ENCODE measurements around the gene NTN1.

Gene NTN1

DNA sequence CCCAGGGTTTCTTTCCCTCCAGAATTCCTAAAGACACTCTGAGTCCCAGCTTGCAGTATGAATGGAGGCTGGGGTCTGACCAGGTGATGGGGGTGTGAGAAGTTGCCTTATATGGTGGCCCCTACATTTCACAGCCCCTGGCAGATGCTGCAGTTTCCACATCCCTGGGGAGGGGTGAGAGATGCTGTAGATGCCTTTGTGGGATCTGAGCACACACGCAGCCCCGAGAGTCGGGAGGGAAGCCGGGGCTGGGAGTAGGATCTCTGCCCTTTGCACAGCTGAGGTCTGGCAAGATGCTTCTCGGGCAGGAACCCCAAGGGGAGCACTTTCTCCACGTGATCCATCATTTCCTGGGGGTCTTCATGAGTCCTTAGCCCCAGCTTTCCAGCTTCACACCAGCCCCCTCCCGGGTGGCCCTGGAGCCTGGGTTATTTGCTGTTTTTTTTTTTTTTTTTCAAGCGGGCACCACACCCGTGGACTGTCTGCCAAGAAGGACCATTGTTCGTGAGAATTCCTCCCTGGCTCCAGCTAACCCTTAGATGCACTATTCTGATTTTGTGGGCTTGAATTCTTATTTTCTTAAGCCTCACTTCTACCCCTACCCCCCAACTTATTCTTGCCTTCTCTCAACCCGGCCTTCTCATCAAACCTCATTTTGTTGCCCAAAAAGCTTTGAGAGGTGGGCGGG, 50.6 kb downstream of the NTN1 start:
- H3K9me3 ChIP-seq (ENCODE audit: insufficient read depth, low read length) = no peaks in the 10 kb centered on the region
- no peak overlapping the region for H3K4me2 ChIP-seq (ENCODE audit: low read depth, low read length, poor library complexity, severe bottlenecking)
- H3K27ac ChIP-seq (ENCODE audit: low read depth, low read length) = no peak overlapping the region
- no peaks in the 10 kb centered on the region for H3F3A ChIP-seq (ENCODE audit: insufficient read depth)
- H3K36me3 ChIP-seq (ENCODE audit: low read length) = no peaks in the 10 kb centered on the region
- H4K20me1 ChIP-seq (ENCODE audit: low read depth, low read length) = no peaks in the 10 kb centered on the region
- H3K4me3 ChIP-seq (ENCODE audit: insufficient read depth, low read length, poor library complexity, severe bottlenecking) = no peak overlapping the region
- no peaks in the 10 kb centered on the region for H3K9me2 ChIP-seq (replicated peaks; ENCODE audit: insufficient read depth, low read length)
- TF ChIP-seq EZH2phosphoT487 (conservative IDR thresholded peaks at IDR 0.05; ENCODE audit: low read length) (no peak), CTCF (IDR thresholded peaks at IDR 0.05; ENCODE audit: insufficient read depth, low read length, poor library complexity, severe bottlenecking) (no peak)
- no peaks in the 10 kb centered on the region; the same call in 1 of the 2 replicates for H3K27me3 ChIP-seq (ENCODE audit: low read length)
- H2AFZ ChIP-seq (ENCODE audit: low read depth, low read length, severe bottlenecking) = no peak overlapping the region
- H3K9ac ChIP-seq (ENCODE audit: low read length) = no peak overlapping the region
- H3K79me2 ChIP-seq (ENCODE audit: insufficient read depth, low read length) = no peaks in the 10 kb centered on the region

DNA sequence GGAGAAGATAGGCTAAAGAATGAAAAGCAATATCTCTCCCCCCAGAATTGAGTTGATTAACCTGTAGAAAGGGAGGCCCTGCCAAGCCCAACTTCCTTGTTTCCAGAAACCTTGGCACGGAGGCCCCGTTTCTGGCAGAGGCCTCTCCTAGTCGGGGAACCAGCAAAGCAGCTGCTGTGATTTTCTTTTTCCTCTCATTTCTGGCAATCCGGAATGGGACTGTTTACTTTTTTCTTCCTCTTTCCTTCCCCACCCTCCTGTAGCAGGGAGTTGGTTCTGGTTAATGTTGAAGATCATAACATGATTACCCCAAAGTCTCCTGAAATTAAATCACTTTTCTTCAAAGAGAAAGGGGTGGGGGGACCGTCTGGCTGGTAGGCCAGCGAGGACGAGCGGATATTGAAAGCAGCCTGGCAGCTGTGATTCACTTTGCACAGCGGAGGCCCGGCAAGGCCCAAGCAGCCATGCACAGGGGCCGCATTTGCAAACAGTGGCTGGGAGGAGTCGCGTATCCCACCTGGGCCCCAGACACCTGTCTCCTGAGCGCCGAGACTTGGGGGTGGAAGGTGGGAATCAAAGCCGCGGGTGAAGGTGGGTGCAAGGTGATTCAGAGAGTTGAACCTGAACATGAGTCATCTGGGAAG, 51.5 kb downstream of the NTN1 start:
- Histone ChIP-seq H4K20me1 (ENCODE audit: low read depth, low read length) (no peaks in the 10 kb centered on the region), H3K9me3 (ENCODE audit: insufficient read depth, low read length) (no peaks in the 10 kb centered on the region), H3K9ac (ENCODE audit: low read length) (no peak overlapping the region), H3K4me2 (ENCODE audit: low read depth, low read length, poor library complexity, severe bottlenecking) (no peak overlapping the region), H3K4me3 (ENCODE audit: insufficient read depth, low read length, poor library complexity, severe bottlenecking) (no peak overlapping the region), H3K79me2 (ENCODE audit: insufficient read depth, low read length) (no peaks in the 10 kb centered on the region), H3K27me3 (ENCODE audit: low read length) (no peaks in the 10 kb centered on the region; the same call in 1 of the 2 replicates), H3K9me2 (replicated peaks; ENCODE audit: insufficient read depth, low read length) (no peaks in the 10 kb centered on the region), H3K36me3 (ENCODE audit: low read length) (no peaks in the 10 kb centered on the region), H2AFZ (ENCODE audit: low read depth, low read length, severe bottlenecking) (no peak overlapping the region), H3K27ac (ENCODE audit: low read depth, low read length) (no peak overlapping the region), H3F3A (ENCODE audit: insufficient read depth) (no peaks in the 10 kb centered on the region)
- TF ChIP-seq EZH2phosphoT487 (conservative IDR thresholded peaks at IDR 0.05; ENCODE audit: low read length) (no peak), CTCF (IDR thresholded peaks at IDR 0.05; ENCODE audit: insufficient read depth, low read length, poor library complexity, severe bottlenecking) (no peak)

- TF ChIP-seq EZH2phosphoT487 (conservative IDR thresholded peaks at IDR 0.05; ENCODE audit: low read length) (no peak), CTCF (IDR thresholded peaks at IDR 0.05; ENCODE audit: insufficient read depth, low read length, poor library complexity, severe bottlenecking) (no peak)
- no peak overlapping the region for H3K4me3 ChIP-seq (ENCODE audit: insufficient read depth, low read length, poor library complexity, severe bottlenecking)
- no peaks in the 10 kb centered on the region for H3K9me2 ChIP-seq (replicated peaks; ENCODE audit: insufficient read depth, low read length)
- H3K9ac ChIP-seq (ENCODE audit: low read length) = no peak overlapping the region
- no peaks in the 10 kb centered on the region for H3K79me2 ChIP-seq (ENCODE audit: insufficient read depth, low read length)
- H3F3A ChIP-seq (ENCODE audit: insufficient read depth) = no peaks in the 10 kb centered on the region
- H3K9me3 ChIP-seq (ENCODE audit: insufficient read depth, low read length) = no peaks in the 10 kb centered on the region
- H3K36me3 ChIP-seq (ENCODE audit: low read length) = no peaks in the 10 kb centered on the region
- H3K27me3 ChIP-seq (ENCODE audit: low read length) = no peaks in the 10 kb centered on the region; the same call in 1 of the 2 replicates
- H3K4me2 ChIP-seq (ENCODE audit: low read depth, low read length, poor library complexity, severe bottlenecking) = no peak overlapping the region
- no peak overlapping the region for H3K27ac ChIP-seq (ENCODE audit: low read depth, low read length)
- no peaks in the 10 kb centered on the region for H4K20me1 ChIP-seq (ENCODE audit: low read depth, low read length)
- no peak overlapping the region for H2AFZ ChIP-seq (ENCODE audit: low read depth, low read length, severe bottlenecking)
These were observed 52.8 kb downstream of the NTN1 start for GRCh38 chr17:9074131-9074530.

Measured in SU-DHL-6 (cell line).